ENCODE measurements around the gene TMEM134. TPM values are rescaled to one million over a fixed set of nuclear protein-coding genes. Genes with fewer than 3 reads are reported as not detected.
A peak's percentile ranks its signal among the peaks of the same experiment; 100 is the strongest.

The TMEM134 gene
- total and polyA plus RNA-seq, 9 of the 15 experiments (the other 6 are each of a cell fraction or from before 2014, with no cell fraction given): 0.63 to 48.4 (median 10.7) TPM

- peak; percentile 92 for TF ChIP-seq REST (IDR thresholded peaks at IDR 0.05; ENCODE audit: borderline replicate concordance)
- TF ChIP-seq REST (CRISPR knock-in tag; IDR thresholded peaks at IDR 0.05; ENCODE audit: low read depth): no peak
- no peak for TF ChIP-seq CAMTA2 (CRISPR knock-in tag; conservative IDR thresholded peaks at IDR 0.05)
- no peak for TF ChIP-seq TEAD1 (CRISPR knock-in tag; IDR thresholded peaks at IDR 0.05)
- TF ChIP-seq, protein P1, sequence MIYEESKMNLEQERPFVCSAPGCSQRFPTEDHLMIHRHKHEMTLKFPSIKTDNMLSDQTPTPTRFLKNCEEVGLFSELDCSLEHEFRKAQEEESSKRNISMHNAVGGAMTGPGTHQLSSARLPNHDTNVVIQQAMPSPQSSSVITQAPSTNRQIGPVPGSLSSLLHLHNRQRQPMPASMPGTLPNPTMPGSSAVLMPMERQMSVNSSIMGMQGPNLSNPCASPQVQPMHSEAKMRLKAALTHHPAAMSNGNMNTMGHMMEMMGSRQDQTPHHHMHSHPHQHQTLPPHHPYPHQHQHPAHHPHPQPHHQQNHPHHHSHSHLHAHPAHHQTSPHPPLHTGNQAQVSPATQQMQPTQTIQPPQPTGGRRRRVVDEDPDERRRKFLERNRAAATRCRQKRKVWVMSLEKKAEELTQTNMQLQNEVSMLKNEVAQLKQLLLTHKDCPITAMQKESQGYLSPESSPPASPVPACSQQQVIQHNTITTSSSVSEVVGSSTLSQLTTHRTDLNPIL (CRISPR knock-in tag; IDR thresholded peaks at IDR 0.05): no peak
- TF ChIP-seq JUND (IDR thresholded peaks at IDR 0.05; ENCODE audit: borderline replicate concordance, low read depth, low read length): peak; percentile 45; the same call in 1 of the 2 replicates
- peak; percentile 56; the same call in 1 of the 3 replicates for TF ChIP-seq JUND (tag; IDR thresholded peaks at IDR 0.05; ENCODE audit: borderline replicate concordance, low read depth, low read length)
- no peak for TF ChIP-seq DMBX1 (CRISPR knock-in tag; IDR thresholded peaks at IDR 0.05; ENCODE audit: borderline replicate concordance)
- TF ChIP-seq ZNF174 (CRISPR knock-in tag; IDR thresholded peaks at IDR 0.05): no peak
- TF ChIP-seq POLR2A (conservative IDR thresholded peaks at IDR 0.05): peak; percentile 82
- TF ChIP-seq TEAD2 (tag; IDR thresholded peaks at IDR 0.05): no peak
- TF ChIP-seq E2F1 (CRISPR knock-in tag; IDR thresholded peaks at IDR 0.05): no peak
- TF ChIP-seq HMG20A (CRISPR knock-in tag; conservative IDR thresholded peaks at IDR 0.05): no peak
- TF ChIP-seq ZNF133 (CRISPR knock-in tag; IDR thresholded peaks at IDR 0.05): no peak
- no peak for TF ChIP-seq TSC22D4 (tag; IDR thresholded peaks at IDR 0.05)
- no peak for TF ChIP-seq HOXB6 (CRISPR knock-in tag; IDR thresholded peaks at IDR 0.05; ENCODE audit: borderline replicate concordance)
- no peak for TF ChIP-seq HMG20B (CRISPR knock-in tag; IDR thresholded peaks at IDR 0.05)
- TF ChIP-seq C11orf30 (IDR thresholded peaks at IDR 0.05; ENCODE audit: low read depth): peak; percentile 60
- TF ChIP-seq DIDO1 (tag; IDR thresholded peaks at IDR 0.05; ENCODE audit: low read depth): no peak
These were observed at the start of gene TMEM134 (continued) for GRCh38 chr11:67468759-67469507.

Measured in K562 (cell line).